RPMI7951 (cell line): Measurements from ENCODE around the gene GPR84. TPM values are rescaled to one million over a fixed set of nuclear protein-coding genes. Genes with fewer than 3 reads are reported as not detected.

Experiments used
- DNase-seq: peaks from one replicate; pipeline ENCODE4 v3.0.0-alpha.2; 2012; ENCODE audit warnings: low read depth
- total RNA-seq: library from RNA; depleted of rRNA; stranded (reverse); fragments of >200 nt; shearing (Covaris generic); gene quantifications from 2 replicates; pipeline ENCODE4 v1.2.3, GENCODE V29; 2014

The GPR84 gene
- total RNA-seq, 1 experiment from 2014 or later = 0.12 TPM

DNA sequence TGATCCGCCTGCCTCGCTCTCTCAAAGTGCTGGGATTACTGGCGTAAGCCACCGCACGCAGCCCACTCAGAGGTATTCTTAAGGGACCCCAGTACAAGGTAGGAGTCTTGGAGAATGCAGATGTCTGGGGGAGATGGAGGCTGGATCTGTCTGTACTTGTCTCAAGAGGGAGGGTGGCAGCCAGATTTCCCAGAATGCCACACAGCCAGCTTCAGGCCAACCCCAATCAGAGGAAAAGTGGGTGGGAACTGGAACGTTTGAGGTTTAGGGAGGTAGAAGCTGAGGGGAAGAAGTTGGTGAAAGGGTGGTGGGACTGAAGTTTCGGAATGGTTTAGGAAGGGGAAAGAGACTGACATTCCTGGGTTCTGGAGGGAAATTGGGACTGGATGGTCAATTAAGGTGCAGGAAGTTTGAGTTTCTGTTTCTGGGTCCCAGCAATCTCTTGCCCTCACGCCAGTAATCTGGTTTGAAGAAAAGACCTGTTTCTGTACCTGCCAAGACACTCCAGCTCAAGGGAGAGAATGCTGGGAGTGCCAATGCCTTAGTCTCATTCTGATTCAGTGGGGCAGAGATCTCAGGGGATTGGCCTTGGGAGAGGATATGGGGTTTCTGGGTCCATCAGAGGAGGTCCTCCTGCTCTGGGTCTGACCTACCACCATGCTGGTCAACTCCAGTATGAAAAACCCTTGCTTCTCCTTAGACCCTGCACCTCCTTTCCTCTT lies 28.4 kb upstream of the GPR84 start:
- no peak for DNase-seq

DNA sequence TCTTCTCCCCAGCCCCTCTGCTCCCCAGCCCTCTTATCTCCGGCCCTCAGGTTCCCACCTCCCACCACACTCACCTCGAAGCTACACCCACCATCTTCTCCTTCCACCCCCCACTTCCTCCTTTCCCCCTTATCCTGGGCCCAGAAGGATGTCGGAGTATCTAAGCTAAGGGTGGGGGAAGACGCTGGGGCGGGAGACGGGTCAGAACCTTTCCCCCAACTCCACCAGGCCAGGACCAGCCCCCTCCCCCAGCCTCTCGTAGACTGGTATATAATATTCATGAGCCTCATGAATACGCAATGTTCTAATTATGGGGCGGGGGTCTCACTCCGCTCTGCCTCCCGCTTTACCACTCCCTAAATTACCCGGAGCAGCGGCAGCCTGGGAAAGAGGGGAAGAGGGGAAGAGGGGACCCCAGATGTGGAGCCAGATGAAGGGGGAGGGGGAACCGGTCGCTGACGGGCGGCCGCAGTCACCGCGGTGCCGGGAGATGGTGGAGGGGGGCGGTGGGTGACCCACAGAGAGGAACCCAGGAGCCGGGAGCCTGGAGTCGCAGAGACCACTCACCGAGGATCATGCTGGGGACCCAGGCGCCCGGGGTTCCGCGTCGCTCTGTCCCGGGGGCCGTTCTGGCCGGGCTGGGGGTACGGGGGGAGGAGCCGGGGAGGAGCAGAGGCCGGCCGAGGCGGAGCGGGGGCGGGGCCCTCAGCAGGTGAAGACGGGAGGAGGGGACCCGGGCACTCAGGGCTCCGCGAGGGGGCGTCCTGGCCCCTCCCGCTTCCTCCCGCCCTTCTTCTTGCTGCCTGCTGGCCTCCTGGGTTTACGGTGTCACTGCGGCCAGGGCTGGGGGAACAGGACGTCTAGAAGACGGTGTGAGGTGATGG lies 26.6 kb upstream of the GPR84 start:
- DNase-seq = no peak

DNA sequence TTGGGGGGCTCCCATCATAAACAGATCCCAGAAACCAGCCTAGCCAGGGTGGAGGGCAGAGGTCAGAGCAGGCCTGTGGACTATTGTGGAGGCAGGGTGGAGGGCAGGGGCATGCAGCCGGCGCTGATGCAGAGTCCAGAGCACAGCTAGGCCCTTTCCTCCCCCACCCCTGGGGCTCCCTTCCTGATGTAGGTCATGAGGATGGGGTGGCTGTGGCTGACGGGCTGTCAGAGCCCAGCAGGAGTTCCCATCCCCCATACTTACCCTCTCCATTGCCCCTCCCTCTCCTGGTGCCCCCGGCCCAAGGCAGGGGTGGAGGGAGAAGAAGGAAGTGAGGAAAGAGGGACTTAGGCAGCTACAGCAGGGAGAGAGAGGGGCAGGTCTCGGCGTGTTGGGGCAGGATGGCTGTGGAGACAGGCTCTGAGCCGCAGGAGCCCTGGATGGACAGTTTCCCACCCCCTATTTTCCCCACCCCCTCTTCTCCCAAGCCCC lies 25.9 kb upstream of the GPR84 start:
- DNase-seq = no peak

DNA sequence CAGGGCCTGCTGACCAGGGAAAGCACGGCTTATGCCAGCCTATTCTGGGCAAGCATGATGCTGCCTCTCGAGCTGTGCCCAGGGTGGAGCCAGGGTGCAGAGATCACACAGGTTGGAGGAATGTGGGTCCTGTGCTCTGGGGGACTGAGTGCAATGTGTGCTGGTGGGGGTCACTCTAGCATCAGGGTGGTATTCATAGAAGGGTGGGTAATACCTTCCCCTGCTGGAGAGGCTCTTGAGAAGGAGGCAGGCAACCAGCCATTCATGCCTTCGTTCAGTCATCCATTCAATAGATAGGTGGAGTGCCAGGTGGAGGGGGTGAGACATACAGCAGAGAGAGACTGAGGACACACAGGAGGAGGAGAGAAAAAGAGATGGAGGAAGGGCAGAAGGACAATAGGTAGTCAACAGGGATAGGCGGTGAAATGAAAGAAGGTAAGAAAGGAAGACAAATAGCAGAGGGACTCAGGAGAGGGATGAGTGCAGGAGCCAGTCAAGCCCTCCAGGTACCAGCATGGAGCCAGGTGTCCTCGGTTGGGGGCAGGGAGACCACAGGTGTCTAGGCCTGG lies 25.4 kb upstream of the GPR84 start:
- DNase-seq = no peak

DNA sequence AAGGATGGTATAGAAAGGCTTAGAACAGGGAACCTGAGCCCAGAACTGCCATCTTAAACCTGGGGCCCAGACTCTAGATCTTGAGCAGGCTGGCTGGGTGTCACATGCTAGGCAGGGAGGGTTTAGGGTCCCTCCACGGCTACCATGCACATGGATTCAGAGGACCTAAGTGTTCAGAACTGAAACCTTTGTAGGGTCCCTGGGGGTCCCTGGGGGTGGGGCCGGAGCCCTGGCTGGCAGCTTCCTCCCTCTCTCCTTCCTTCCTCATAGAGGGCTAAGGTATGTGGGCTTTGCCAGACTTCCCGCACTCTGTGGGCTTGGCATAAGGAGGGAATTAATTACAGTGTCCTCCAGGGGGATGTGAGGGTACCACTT lies 24.8 kb upstream of the GPR84 start:
- DNase-seq = no peak

DNA sequence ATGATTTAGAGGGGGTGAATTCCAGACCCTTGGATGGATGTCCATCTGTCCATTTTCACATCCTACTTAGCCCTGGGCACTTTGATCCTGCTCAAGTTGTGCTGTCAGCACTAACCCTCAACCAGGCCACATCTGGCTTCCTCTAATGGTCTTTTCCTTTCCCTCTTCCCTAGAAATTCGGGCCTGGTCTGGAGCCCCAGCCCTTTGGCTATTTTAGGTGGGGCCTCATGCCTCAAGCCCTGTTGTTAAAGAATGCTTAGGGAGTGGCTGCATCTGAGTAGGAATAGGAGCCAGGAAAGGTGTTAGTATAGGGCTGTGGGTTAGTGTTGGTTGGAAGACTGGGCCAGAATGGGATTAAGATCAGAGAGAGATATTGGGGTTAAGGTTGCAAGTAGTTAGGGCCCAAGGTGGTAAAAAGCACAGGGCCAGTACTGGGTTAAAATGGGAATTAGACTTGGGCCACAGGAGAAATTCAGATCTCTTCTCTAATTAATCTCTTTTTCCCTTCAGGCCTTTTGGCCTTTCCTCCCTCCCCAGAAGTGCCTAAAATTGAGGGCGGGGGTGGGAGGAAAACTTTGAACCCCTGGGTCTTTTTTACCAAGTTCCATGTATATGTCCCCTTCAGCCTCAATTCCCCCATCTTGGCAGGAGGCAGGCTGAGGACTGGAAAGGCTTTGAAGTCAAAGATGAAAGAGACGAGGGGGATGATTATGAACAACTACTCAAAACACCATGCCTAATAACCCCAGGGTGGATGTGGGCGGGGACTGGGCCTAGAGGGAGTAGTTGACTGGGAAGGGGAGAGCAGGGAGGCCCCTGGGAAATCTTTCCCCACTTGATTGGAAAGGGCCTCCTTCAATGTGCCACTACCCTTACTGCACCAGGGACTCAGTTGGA lies 24.2 kb upstream of the GPR84 start:
- no peak for DNase-seq

DNA sequence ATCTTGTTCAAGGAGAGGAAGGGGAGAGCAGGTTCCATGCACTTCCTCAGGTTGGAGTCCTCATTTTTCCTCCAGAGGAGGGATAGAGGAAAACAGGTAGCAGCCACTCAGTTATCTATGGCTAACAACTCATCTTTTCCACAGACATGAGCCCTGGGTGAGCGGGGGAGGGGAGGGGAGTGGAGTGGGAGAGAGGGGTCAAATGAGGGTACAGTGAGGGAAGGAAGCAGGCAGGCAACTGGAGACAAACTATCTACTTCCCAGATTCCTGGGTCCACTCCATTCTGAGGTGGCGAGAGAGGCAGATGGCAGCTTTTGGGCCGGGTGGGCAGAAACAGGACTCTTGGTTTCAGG lies 22.8 kb upstream of the GPR84 start:
- DNase-seq = no peak

DNA sequence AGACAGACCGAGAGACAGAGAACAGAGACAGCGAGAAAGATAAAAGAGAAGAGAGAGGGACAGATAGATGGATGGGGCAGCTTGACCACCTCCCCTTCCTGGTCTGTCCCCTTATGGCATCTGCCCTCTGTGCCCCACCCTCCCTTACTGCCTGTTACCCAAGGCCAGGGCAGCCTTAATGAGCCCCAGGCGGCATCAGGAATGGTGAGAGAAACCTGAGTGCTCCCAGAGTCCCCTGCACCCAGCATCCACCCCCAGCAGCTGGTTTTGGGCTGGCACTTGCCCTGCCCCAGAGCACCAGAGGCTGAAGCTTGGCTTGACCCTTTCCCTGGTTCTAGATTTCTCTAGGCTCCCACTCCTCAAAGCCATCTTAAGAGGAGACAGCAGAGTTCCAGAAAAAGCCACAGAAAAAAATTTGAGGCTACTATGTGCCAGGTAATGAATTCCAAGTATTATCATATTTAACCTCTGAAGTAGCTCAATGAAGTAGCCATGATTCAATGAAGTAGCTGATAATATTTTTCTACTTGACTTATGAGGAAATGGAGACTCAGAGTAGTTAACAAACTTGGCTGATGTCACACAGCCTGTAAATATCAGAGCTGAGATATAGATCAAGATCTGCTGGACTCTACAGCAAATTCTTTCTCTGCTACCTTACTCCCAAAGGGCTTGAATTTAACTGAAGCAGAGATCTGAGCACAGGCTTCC lies 22.3 kb upstream of the GPR84 start:
- DNase-seq = no peak

DNA sequence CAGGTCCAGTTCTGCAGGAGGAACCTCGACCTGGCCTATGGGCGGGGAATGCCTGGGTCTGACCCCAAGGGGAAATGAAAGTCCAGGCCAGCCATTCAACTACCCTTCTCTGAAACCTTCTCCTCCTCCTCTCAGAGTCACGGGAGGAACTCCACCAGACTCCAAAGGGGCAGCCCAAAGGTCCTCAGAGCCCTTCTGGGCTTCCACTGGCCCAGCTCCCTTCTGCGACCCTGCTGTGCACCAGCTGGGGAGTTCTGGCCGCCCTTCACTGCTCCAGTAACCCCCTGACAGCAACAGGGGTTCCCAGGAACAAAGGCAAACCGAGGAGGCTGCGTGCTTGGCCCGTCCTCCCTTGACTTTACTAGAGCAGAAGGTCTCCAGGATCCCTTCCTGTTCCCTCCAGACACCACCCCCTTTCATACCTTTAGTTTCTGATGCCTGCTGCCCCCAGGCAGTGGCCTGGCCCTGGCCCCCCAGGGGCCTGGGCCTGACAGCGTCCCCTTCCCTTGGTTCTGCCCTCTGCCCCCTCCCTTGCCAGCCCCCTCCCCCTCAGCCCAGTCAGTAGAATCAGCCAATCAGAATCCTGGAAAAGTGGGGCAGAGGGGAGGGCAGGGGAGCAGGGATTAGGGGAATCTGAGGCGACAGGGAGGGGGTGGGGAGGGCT lies 21.1 kb upstream of the GPR84 start:
- DNase-seq = no peak

DNA sequence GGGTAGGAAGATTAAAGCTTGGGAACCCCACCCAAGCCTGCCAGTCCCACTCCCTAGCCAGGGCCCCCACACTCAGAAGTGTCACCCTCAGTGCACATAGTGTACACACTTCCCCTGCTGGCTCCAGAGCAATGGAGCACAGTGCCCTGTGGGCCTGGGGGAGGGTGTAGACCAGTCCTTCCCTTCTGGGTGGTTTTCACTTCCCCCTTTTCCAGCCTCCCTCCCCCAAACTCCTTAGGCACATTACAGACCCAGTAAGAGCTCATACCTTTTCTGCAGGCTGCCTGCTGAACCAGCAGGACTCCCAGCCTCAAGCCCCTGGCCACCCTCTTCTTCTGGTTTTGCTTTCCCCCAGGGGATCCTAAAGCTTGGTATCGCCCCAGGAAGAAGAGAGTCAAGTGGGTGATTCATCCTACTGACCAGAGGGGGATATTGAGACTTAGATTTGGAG lies 20.3 kb upstream of the GPR84 start, which contains the start of gene ZNF385A:
TSS of gene ZNF385A (minus strand) at position 143 of the 451 bp plus-strand sequence. CDS start 219 bp downstream, outside the sequence.
- DNase-seq = no peak

DNA sequence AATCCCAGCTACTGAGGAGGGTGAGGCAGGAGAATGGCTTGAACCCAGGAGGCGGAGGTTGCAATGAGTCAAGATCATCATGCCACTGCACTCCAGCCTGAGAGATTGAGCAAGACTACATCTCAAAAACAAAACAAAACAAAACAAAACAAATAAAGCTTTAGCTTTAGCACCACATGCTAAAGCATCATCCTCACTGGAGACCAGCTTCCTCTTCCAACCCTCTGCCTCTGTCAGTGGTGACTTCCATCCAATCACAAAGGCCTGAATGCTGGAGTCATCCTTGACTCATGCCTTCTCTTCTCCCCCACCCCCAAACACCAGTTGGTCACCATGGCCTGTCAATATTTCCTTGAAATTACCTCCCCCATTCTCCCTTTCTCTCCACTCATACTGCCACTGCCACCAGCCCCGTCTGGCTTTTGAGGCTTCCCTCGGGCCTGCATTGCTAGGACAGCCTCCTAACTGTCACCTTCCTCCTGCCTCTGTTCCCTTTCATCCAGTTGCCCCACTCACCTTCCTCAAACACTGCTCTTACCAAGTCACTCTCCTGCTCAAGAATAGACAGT lies 18.8 kb upstream of the GPR84 start:
- DNase-seq = peak; percentile 88

DNA sequence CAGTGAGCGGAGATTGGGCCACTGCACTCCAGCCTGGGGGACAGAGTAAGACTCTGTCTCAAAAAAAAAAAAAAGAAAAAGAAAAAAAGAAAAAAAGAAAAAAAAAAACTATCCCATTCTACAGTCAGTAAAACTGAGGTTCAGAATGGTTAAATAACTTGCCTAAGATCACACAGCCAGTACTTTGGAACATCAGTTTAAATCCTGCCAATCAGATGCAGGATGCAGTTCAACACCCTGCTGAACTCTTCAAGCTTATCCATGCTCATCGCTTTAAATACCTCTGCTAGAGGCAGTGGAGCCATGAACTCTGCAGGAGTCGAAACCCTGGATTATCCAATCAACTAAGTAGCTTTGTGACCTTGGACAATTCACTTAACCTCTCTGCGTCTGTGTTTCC lies 16.9 kb upstream of the GPR84 start:
- no peak for DNase-seq

DNA sequence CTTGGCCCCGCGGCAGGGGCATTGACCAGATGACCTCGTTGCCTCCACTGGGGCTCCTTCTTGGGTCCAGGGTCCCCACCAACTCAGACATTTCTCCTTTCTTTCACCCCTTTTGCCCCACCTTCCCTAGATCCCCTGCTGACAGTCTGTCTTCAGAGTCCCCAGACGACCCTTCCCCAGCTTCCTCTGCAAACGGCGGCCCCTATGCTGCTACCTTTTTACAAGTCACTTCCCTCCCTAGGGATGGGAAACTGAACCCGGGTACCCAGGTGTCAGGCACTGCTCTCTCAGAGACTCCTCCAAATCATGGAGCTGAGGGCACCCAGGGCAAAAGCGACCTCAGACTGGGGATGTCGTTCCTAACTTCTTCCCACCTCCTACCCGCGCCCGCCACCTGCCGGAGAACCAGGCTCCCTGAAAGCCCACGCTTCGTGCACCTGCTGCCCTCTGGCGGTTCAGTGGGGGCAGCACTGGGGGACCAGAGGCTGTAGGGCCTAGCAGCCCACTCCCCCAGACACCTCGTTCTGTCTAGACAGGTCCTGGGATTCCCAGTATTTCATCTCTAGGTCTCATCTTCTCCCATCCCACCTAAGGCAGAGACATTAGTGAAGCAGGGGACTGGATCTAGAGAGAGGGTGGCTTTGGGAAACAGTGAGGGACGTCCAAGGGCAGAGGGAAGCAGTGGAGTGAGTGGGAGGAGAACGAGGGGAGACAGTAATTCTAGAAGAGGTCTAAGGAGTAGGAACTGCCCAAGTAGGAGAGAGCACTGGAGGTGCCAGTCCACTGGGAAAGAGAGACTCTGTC lies 15.3 kb upstream of the GPR84 start:
- DNase-seq = peak; percentile 80

DNA sequence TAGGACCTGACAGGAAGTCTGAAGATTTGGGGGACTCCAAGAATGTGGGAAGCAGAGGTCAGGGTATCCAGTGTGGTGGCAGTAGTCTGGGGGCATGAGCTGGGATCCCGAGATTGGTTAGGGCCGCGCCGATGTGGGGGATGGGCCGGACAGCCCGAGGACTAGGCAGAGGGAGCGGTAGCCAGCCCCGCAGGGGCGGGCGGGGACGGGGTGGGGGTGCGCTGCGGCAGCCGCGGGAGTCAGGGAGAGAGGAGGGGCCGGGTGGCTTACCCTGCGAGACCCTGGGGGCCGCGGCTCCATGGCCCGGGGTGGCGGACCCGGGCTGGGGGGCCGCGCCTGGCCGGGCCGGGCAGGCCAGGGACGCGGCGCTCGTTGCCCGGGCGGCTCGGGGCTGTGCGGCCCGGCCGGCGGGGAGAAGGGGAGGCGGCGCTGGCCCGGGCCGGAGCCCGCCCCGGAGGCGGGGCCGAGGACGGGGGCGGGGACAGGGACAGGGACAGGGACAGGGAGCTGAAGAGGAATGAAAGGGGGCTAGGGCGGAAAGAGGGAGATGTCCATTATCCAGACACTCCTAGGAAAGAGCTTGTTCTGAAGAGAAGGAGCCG lies 14.6 kb upstream of the GPR84 start:
- peak; percentile 57 for DNase-seq

DNA sequence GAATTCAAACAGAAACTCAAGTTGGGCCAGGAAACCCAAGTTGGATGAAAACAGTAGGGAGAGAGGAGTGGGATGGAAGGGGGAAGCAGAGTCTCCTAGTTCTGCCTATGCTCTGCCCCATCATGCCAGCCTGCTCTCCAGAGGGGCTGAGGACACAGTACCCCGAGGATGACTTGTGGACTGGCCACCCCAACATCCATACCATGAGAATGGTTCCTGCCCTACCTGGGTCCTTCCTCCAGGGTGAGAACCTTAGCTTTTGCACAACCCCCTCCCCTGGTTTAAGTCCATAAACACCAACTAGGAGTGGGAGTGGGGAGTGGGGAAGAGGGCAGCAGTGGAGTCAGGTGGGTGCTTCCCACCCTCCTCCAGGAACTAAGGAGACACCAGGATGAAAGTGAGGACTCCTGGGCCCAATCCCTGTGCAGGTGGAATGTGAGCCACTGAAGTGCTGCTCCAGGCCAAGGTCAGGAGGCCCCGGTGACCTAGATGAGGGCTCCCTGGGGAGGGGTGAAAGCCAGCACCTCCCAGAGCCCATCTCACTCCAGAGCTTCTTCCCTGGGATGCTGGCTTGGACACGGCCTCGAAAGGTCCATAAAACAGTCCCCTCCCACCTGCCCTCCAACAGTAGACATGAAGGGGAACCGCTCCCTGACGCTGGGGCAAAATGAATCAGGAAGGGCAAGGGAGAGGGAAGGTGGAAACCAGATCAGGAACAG lies 13.7 kb upstream of the GPR84 start:
- DNase-seq = no peak

DNA sequence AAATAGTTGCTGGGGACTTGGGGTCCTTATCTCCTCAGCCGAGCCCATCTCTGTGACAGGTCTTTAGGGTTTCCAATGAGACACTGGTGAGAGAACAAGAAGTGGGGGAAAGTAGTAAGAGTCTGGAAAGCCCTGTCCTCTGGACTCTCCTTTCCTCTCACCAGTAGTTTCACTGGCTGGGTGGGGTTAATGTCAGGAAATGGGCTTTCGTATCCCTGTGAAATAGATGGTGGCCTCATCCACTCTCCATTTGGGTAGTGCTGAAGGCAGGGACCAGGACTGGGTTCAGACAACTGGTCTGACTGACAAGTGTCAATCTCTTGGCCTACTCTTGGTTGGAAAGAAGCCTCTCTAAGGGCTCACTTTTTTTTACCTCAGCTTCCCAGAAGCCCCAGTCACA lies 12.7 kb upstream of the GPR84 start:
- DNase-seq = no peak

DNA sequence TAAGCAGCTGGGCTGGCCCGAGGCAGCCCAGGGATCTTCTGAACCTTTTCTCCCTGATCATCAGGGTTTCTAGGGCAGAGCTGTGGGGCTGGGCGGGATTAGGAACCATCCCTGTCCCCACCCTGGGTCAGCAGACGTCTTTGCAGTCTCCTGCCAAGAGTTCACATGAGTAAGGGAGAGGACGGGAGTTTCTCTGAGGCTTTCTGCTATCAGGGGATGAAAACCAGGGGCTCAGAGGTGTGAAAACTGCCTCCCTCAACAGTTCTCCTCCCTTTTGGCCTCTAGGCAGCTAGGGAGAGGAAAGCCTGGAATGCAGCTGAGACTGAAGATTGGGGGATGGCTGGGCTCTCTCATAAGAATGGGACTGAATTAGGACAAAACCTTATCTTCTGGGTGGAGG lies 12.3 kb upstream of the GPR84 start:
- no peak for DNase-seq

DNA sequence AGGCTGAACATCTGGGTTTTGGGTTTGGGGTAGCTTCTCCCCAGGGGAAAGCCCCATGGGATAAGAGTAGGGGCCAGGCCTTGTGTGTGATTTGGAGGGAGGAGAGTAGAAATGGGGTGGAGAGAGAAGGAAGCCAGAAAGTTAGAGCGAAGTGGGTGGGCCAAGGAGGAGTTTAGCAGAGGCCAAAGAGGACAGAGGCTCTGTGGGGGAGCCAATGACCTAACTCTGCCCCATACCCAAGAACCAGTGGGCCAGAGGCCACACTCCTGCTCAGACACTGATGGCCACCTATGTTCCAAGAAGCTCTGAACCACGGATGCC lies 10.9 kb upstream of the GPR84 start:
- DNase-seq = no peak
